ENCODE measurements around the gene BPIFB3.

The BPIFB3 gene

DNA sequence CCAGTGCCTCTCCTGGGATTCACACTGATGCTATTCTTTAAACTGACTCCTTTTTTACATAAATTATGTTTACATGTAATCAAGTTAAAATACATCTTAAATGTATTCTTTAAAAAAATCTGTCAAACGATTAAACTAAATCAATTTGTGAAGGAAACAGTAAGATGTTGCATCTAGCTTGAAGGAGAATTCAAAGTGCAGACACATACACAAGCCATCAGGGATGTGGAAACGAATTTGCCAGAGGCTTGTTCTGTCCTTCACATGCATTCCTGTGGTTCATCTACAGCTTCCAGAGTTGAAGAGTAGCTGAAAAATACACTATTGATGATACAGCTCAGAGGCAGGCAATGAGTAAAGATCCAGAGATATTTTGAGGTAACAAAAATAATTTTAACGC lies 7.3 kb upstream of the BPIFB3 start:
- DNase-seq = no peak
- in situ Hi-C loops (cut with HindIII; ENCODE audit: low pct_ligation_motif_present, low pct_unique_long_range_greater_than_20kb, low sequenced_read_pairs) = no loop called here

DNA sequence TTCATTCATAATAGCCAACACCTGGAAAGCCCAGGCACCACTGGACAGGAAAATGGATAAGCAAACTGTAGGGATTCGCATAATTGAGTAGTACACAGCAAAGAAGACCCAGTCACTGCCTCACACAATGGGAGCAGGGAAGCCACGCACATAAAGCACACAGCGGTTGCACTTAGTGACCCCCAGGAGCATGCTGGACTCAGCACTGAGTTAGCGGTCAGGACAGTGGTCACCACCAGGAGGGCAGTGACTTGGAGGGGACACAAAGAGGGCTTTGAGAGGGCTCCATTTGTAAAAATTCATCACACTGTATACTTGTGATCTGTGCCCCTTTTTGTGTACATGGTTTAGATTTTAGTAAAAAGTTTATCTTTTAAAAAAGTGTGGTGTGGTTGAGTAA lies 2.4 kb upstream of the BPIFB3 start:
- no peak for DNase-seq
- in situ Hi-C loops (cut with HindIII; ENCODE audit: low pct_ligation_motif_present, low pct_unique_long_range_greater_than_20kb, low sequenced_read_pairs) = no loop called here

DNA sequence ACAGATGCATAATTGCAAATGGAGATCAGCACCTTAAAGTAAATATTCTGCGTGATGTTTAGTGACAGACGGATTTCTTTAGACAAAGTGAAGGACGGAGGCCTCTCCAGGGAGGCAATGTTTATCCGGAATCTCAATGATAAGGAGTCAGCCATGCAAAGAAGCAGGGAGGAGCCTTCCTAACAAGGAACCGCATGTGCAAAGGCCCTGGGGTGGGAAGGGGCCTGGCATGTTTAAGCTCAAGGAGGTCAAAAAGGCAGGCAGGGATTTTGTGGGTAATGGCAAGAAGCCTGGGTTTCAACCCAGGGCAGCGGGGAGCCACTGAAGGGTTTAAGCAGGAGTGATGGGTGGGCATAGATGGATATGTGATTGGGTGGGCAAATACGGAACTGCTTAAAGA lies 678 bp downstream of the BPIFB3 start:
- no peak for DNase-seq
- in situ Hi-C loops (cut with HindIII; ENCODE audit: low pct_ligation_motif_present, low pct_unique_long_range_greater_than_20kb, low sequenced_read_pairs) = no loop called here

DNA sequence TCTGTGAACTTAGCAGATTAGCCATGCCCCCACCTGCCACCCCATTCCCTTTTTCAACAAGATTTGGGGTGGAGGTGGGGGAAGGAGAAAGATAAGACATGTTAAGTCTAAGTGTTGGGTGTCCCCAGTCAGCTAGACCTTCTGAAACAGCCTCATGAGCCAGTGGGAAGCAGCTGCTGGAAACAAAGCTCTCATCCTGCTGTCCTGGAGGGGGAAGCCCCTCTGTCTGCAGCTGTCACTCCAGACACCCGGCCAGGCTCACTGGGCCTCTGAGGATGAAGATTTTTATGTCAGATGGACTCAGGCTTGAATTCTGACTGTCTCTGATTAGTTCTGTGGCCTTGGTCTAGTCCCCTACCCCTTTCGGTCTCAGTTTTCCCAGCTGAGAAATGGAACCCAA lies 1.1 kb downstream of the BPIFB3 start:
- in situ Hi-C loops (cut with HindIII; ENCODE audit: low pct_ligation_motif_present, low pct_unique_long_range_greater_than_20kb, low sequenced_read_pairs) = no loop called here

DNA sequence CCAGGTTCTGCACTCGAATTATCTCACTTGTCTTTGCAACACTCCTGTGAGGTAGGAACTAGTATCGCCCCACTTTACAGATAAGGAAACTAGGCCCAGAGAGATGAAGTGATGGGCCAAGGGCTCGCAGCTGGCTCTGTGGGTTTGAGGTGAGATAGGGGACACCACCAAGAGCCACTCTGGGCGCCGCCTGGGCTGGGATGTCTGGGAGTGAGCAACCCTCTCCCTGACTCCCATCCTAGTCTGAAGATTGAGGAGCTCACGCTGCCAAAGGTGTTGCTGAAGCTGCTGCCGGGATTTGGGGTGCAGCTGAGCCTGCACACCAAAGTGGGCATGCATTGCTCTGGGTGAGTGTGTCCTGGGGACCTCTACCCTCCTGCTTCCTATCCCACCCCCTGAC lies 5.4 kb downstream of the BPIFB3 start:
- no peak for DNase-seq
- in situ Hi-C loops (cut with HindIII; ENCODE audit: low pct_ligation_motif_present, low pct_unique_long_range_greater_than_20kb, low sequenced_read_pairs) = no loop called here

More for the DNA sequence above, 1.1 kb downstream of the BPIFB3 start:
- DNase-seq = no peak

DNA sequence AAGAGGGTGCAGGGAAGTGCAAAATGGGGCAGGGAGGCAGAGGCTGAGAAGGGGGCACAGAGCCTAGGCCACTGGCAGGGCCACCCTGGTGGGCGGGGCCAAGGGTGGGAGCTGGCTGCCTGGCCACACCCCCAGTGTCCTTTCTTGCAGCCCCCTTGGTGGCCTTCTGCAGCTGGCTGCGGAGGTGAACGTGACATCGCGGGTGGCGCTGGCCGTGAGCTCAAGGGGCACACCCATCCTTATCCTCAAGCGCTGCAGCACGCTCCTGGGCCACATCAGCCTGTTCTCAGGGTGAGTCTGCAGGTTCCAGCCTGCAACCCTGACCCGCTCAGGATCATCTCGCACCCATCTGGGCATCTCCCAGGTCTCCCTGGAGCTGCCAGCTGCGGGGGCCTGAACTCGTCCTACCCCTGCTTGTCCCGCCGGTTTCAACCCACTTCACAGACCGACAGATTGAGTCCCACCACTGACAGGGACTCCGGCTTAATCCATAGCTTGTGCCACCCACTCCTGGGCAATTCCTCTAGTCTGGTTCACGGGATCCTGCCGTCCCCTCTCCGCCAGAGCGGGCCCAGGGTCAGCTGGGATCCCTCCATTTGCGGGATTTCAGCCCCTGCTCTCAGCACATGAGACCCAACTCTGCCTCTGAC lies 6.2 kb downstream of the BPIFB3 start:
- in situ Hi-C loops (cut with HindIII; ENCODE audit: low pct_ligation_motif_present, low pct_unique_long_range_greater_than_20kb, low sequenced_read_pairs) = no loop called here

DNA sequence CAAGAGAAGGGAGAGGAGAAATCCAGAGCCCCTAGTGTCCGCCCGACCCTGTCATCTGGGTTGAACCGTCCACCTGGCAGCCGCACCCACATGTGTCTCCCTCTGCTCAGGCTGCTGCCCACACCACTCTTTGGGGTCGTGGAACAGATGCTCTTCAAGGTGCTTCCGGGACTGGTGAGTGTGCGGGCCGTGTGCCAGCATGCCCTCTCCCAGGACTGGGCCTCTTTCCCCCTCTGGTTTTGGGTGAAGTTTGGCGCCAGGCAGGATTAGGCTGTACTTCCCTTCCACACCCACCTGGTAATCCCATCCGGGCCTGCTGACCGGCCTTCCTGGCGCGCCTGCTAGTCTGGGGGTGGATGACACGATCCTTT lies 7.9 kb downstream of the BPIFB3 start:
- in situ Hi-C loops (cut with HindIII; ENCODE audit: low pct_ligation_motif_present, low pct_unique_long_range_greater_than_20kb, low sequenced_read_pairs) = no loop called here
- DNase-seq = no peak

More for the DNA sequence above, 6.2 kb downstream of the BPIFB3 start:
- DNase-seq = no peak

DNA sequence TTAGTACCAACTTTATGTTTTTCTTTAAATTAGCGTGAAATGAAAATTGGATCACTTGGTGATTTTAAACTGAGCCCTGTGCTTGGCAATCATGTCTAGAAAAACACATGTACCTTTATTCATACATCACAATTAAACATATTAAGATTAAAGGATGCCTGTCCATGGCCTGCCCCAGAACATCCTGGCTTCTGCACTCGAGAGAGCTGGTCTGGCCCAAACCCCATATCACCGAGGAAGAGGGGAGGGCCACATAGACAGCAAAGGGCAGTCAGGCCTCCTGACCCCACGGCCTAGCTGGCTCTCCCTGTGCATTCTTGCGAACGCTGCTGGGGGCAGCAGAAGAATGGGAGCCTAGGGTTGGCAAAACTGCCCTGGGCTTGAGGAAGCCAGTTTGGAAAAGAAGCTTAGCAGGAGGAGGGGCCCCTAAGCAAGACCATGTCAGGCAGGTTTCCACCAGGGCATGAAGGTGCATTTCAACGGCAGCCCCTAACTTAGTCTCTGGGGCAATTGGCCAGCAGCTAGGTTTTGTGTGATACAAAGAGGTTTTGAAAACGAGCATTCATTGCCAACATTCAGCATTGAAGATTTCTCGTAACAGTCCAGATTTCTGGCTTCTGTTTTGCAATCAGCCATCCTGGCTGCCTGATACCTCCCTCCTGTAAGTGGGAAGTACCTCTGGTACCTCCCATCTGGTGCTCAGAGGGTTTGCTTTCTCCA lies 8.6 kb downstream of the BPIFB3 start:
- in situ Hi-C loops (cut with HindIII; ENCODE audit: low pct_ligation_motif_present, low pct_unique_long_range_greater_than_20kb, low sequenced_read_pairs) = no loop called here

DNA sequence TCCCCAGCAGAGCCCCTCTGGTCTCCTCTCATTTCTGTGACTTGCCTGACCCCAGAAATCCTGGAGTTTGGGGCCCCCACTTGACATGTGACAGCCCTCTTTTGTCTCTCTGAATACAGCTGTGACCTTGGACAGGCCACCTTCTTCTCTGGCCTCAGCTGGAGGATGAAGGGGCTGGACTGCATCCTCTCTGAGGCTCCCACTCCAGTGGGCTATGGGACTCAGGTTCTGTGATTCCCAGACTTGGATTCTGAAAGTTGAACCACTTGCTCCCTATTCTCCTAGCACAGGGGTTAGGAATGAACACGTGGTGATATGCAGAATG lies 9.1 kb downstream of the BPIFB3 start:
- in situ Hi-C loops (cut with HindIII; ENCODE audit: low pct_ligation_motif_present, low pct_unique_long_range_greater_than_20kb, low sequenced_read_pairs) = no loop called here
- DNase-seq = no peak

More for the DNA sequence above, 8.6 kb downstream of the BPIFB3 start:
- no peak for DNase-seq

DNA sequence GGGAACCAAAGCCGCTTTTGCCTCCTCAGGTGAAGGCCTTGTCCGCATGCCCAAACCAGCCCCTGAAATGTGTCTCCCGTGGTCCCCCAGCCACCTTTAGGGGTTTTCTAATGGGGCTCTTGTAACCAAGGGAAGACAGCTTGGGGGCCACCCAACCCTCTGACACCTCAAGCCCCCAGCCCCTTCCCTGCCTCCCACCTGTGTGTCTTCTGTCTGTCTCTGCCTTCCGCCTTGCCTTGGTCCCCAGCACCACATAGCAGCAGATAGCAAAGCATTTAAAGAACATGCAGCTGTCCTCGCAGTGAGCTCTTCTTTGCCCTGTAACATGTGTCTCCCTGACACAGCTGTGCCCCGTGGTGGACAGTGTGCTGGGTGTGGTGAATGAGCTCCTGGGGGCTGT lies 9.6 kb downstream of the BPIFB3 start:
- in situ Hi-C loops (cut with HindIII; ENCODE audit: low pct_ligation_motif_present, low pct_unique_long_range_greater_than_20kb, low sequenced_read_pairs) = no loop called here

DNA sequence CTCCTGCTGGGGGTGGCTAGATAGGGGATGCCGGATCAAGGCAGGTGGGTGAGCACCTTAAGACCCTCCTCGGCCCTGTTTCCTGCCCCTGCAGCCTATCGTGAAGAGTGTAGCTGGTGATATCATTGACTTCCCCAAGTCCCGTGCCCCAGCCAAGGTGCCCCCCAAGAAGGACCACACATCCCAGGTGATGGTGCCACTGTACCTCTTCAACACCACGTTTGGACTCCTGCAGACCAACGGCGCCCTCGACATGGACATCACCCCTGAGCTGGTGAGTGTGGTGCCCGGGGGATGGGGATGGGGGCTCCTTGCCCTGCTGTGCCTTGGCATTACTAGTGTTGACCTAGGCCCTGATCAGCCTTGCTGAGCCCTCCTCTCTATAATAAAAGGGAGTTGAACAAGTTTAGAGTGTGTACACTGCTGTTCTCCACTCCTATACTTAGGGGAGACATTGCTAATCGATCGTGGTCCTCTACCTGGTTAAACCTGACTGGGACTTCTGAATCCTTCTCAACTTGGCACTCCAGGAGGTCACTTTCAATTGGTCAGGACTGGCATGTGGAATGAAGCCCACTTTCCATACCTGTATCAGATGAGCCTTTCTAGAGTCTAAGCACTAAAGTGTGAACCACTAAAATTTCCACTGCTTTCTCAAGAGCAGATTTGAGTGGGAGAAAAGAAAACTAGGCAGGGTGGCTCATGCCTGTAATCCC lies 11.0 kb downstream of the BPIFB3 start:
- no peak for DNase-seq
- in situ Hi-C loops (cut with HindIII; ENCODE audit: low pct_ligation_motif_present, low pct_unique_long_range_greater_than_20kb, low sequenced_read_pairs) = no loop called here

More for the DNA sequence above, 9.6 kb downstream of the BPIFB3 start:
- DNase-seq = no peak

DNA sequence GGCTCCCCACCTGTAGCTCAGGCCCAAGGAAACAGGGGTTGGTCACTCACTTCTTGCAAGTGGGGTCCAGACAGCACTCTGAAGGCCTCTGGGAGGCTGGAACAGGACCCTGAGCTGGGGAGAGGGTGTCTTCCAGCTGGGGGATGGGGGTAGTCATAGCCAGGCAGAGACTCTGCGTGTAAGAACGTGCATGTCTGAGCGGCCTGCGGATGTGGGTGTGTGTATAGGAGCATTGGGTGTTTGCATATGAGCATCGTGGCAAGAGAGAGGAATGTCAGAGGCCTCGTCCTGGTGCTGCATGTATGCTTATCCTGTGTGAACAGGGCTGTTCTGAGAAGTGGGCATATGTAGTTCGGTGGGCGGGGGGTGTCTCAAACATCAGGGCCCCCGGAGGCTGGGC lies 12.1 kb downstream of the BPIFB3 start:
- in situ Hi-C loops (cut with HindIII; ENCODE audit: low pct_ligation_motif_present, low pct_unique_long_range_greater_than_20kb, low sequenced_read_pairs) = no loop called here
- DNase-seq = no peak

DNA sequence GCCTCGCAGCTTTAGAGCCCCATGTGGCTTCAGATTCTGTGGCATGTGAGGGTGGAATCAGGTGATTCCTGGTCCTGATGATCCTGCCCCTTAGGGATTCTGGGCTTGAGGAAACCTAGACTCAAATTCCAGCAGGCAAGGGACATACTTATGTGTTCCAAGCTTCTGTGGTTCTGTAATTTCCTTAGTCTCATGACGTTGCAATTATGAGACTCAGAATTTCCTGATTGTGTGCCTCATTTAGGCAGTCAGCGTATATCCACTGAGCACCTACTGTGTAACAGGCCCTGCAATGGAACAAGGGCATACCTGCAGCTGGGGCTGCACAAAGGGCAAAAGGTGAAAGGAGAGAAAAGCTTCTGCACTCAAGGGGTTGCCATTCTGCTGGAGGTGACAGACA lies 14.1 kb downstream of the BPIFB3 start:
- DNase-seq = no peak
- in situ Hi-C loops (cut with HindIII; ENCODE audit: low pct_ligation_motif_present, low pct_unique_long_range_greater_than_20kb, low sequenced_read_pairs) = no loop called here

DNA sequence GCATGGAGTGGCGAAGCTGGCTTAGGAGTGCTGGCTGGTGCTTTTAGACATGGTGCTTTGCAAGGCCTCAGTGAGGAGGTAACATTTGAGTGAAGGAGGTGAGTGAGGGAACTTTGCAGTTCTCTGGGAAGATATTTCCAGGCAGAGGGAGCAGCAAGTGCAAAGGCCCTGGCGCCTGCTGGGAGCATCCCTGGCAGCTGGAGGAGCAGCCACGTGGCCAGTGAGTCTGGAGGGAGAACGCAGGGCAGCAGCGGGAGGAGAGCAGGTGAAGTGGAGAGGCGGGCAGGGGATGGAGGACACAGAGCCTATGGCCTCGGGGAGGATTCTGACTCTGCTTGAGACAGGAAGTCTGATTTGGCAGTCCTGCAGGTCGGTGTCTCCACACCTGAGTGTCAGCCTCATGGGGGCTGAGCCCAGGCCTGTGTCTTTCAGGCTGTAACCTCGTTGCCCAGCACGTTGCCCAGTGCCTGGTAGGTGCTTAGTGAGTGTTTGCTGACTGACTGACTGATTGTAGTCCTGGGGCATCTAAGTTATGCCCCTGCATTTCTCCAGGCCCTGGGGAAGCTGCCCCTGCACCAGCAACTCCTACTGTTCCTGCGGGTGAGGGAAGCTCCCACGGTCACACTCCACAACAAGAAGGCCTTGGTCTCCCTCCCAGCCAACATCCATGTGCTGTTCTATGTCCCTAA lies 14.7 kb downstream of the BPIFB3 start:
- in situ Hi-C loops (cut with HindIII; ENCODE audit: low pct_ligation_motif_present, low pct_unique_long_range_greater_than_20kb, low sequenced_read_pairs) = no loop called here
- no peak for DNase-seq

DNA sequence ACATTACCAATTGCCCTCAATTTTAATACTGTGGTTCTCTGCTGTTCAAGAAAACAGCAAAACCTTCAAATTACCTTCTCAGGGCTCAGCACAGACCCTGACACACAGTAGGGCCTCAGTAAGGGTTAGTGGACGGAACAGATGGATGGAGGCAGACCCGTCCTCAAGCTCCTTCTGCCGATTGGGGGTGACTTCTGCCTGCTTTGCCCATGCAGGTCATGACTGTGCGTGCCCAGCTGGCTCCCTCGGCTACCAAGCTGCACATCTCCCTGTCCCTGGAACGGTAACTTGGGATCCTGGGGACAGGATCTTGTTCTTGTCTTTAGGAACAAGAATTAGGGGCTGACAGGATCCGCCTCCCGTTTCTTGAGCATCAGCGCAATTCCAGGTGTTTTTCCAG lies 16.0 kb downstream of the BPIFB3 start:
- in situ Hi-C loops (cut with HindIII; ENCODE audit: low pct_ligation_motif_present, low pct_unique_long_range_greater_than_20kb, low sequenced_read_pairs) = no loop called here
- DNase-seq = no peak

DNA sequence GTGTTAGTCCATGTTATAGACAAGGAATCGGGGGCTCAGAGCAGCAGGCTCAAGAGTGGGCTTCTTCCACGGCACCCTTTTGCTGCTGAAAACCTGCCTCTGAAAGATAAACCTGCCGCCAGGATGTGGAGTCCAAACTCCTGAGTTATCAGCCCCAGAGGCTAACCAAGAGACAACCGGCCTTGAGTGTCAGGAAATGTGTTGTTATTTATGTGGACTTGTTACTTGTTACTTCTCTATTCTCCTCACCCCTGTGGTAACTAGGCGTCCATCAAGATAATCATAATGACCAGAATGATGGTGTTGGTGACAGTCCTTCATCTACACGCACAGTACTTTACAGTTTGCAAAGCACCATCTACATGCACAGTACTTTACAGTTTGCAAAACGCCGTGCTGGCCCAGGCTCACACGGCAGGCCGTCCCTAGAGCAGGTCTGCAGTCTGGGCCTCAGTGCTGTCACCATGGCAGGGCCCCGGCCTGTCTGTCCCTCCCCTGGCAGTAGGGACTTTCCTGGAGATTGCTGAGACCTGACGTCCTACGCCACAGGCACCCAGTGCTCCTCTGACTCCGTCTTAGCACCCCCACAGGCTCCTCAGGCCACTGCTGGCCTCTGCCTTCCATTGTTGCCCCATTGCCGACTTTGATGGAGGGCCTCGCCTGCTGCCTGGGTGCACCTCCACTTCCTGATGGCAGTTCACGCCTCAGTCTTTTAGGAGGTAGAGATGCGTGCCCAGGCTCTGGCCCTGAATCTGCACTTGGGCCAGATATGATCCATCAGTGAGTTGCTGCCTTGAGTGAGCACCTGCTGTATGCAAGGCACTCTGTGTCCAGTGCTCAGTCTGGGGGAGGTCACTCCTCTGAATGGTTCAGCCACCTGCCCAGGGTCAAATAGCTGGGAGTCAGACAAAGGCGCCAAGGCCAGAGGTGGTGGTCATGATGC lies 16.7 kb downstream of the BPIFB3 start:
- in situ Hi-C loops (cut with HindIII; ENCODE audit: low pct_ligation_motif_present, low pct_unique_long_range_greater_than_20kb, low sequenced_read_pairs) = no loop called here
- DNase-seq = no peak

DNA sequence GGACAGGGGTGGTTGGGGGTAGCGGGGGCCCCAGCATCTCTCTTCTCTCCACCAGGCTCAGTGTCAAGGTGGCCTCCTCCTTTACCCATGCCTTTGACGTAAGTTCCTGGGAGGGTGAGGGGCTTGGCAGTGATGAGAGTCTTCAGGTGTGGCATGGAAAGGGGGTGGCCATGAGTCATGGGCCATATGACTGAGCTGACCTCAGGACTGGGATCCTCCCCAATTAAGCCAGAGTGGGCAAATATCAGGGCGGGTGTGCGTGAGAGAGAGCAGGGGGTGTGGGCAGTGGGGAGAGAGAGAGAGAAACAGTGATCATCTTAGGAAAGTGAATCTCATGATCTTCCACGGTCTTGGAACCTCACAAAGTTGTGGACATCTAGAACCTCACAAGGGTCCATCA lies 17.5 kb downstream of the BPIFB3 start:
- DNase-seq = no peak
- in situ Hi-C loops (cut with HindIII; ENCODE audit: low pct_ligation_motif_present, low pct_unique_long_range_greater_than_20kb, low sequenced_read_pairs) = no loop called here

DNA sequence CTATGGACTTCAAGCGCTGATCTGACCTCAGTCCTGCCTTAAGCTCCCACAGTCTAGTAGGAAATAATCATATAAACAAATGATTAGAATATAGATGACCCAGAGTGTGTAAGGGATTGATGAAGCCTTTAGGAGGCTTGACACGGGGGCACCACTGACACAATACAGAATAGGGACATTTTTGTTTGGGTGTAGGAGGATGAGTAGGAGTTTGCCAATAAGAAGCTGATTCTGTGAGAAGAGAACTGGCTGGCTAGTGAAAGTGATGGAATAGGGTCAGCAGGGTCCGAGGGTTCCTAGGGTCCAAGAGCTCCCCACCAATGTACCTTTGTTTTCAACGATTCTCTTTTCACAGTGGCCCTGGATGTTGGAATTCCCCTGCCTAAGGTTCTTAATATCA lies 18.7 kb downstream of the BPIFB3 start:
- DNase-seq = no peak
- in situ Hi-C loops (cut with HindIII; ENCODE audit: low pct_ligation_motif_present, low pct_unique_long_range_greater_than_20kb, low sequenced_read_pairs) = no loop called here

All from ACHN (cell line).